ENCODE results near the gene CFAP70.

Gene CFAP70

GRCh38 chr10:73215749-73216148, 142.9 kb downstream of the CFAP70 start:
- no peak for DNase-seq (ENCODE audit: low spot score)

- DNase-seq (ENCODE audit: low spot score), result no peak
Observed at GRCh38 chr10:73211106-73211811, 147.4 kb downstream of the CFAP70 start.

GRCh38 chr10:73210395-73211105, 148.1 kb downstream of the CFAP70 start:
- no peak for DNase-seq (ENCODE audit: low spot score)

GRCh38 chr10:73209705-73210104, 149.0 kb downstream of the CFAP70 start:
- no peak for DNase-seq (ENCODE audit: low spot score)

GRCh38 chr10:73207883-73208282, 150.8 kb downstream of the CFAP70 start:
- DNase-seq (ENCODE audit: low spot score), result no peak

- DNase-seq (ENCODE audit: low spot score), result no peak
Observed at GRCh38 chr10:73206385-73206784, 152.3 kb downstream of the CFAP70 start.

- DNase-seq (ENCODE audit: low spot score), result no peak
Observed at GRCh38 chr10:73205890-73206289, 152.8 kb downstream of the CFAP70 start.

GRCh38 chr10:73205081-73205480, 153.6 kb downstream of the CFAP70 start:
- no peak for DNase-seq (ENCODE audit: low spot score)
